Right atrium auricular region (tissue), 2 donors: ENCODE results near the gene AQP7. TPM values are rescaled to one million over a fixed set of nuclear protein-coding genes. Genes with fewer than 3 reads are reported as not detected.
A peak's percentile ranks its signal among the peaks of the same experiment; 100 is the strongest.

Source experiments
- DNase-seq: peaks from one replicate; pipeline ENCODE4 v3.0.0-alpha.2; 2019; ENCODE audit warnings: low spot score
- H3K27ac ChIP-seq, 2 donors: fragments of 200-600 bp; sonication (generic); 1 replicate in 1 of 2; 2 replicates in 1 of 2; pipeline ENCODE4 v1.5.1; 2016 to 2019
- H3K27me3 ChIP-seq, 2 donors: fragments of 200-600 bp; sonication (generic); one replicate each; pipeline versions ENCODE4 v1.5.1 to v1.6.0; 2017 to 2019
- H3K36me3 ChIP-seq: fragments of 200-600 bp; sonication (generic); one replicate; pipeline ENCODE4 v1.5.1; 2016
- H3K4me1 ChIP-seq, 2 donors: fragments of 200-600 bp; sonication (generic); one replicate each; pipeline versions ENCODE4 v1.5.1 to v1.6.0; 2017 to 2019
- H3K4me3 ChIP-seq, 2 donors: fragments of 200-600 bp; sonication (generic); 1 replicate in 1 of 2; 2 replicates in 1 of 2; pipeline ENCODE4 v1.5.1; 2017 to 2019; ENCODE audit warnings: mild to moderate bottlenecking in 1 of 2, moderate library complexity in 1 of 2
- H3K9me3 ChIP-seq, 2 donors: fragments of 200-600 bp; sonication (generic); one replicate each; pipeline ENCODE4 v1.5.1; 2019
- total RNA-seq, 2 donors: library from RNA; depleted of rRNA; stranded (reverse); fragments of >200 nt; gene quantifications; one replicate each; pipeline ENCODE4 v1.1.0, GENCODE V29; 2016
- TF ChIP-seq, protein P1 (sequence below), 2 donors: fragments of 200-600 bp; sonication (generic); IDR thresholded peaks; one replicate each; pipeline ENCODE4 v1.5.1; 2019; ENCODE audit warnings: antibody characterized with exemption in 2 of 2

The AQP7 gene
- total RNA-seq, 2 donors from 2014 or later = 58.4 to 74.9 TPM

- H3K27ac ChIP-seq = peak overlapping the region; percentile 24 to 63
- no peaks in the 10 kb centered on the region for H3K27me3 ChIP-seq
- H3K36me3 ChIP-seq = peaks cover 46% of the 10 kb centered on the region
- peaks cover 0 to 32% of the 10 kb centered on the region in 2 donors for H3K4me1 ChIP-seq
- H3K4me3 ChIP-seq = no peak overlapping the region
- no peaks in the 10 kb centered on the region for H3K9me3 ChIP-seq
- DNase-seq = no peak
- TF ChIP-seq, protein P1, sequence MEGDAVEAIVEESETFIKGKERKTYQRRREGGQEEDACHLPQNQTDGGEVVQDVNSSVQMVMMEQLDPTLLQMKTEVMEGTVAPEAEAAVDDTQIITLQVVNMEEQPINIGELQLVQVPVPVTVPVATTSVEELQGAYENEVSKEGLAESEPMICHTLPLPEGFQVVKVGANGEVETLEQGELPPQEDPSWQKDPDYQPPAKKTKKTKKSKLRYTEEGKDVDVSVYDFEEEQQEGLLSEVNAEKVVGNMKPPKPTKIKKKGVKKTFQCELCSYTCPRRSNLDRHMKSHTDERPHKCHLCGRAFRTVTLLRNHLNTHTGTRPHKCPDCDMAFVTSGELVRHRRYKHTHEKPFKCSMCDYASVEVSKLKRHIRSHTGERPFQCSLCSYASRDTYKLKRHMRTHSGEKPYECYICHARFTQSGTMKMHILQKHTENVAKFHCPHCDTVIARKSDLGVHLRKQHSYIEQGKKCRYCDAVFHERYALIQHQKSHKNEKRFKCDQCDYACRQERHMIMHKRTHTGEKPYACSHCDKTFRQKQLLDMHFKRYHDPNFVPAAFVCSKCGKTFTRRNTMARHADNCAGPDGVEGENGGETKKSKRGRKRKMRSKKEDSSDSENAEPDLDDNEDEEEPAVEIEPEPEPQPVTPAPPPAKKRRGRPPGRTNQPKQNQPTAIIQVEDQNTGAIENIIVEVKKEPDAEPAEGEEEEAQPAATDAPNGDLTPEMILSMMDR (IDR thresholded peaks at IDR 0.05) = no peak
These were observed 52.1 kb downstream of the AQP7 start for GRCh38 chr9:33350310-33350709.

DNA sequence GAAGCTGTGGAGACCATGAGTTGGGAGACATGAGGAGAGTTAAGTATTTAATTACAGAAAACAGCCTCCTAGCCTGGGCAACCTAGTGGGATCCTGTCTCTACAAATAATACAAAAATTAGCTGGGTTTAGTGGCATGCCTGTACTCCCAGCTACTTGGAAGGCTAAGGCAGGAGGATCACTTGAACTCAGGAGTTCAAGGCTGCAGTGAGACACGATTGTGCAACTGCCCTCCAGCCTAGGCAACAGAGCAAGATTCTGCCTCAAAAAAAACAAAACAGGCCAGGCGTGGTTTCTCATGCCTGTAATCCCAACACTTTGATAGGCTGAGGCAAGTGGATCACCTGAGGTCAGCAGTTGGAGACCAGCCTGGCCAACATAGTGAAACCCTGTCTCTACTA, 52.6 kb downstream of the AQP7 start:
- no peaks in the 10 kb centered on the region for H3K27me3 ChIP-seq
- DNase-seq = no peak
- TF ChIP-seq, protein P1 (IDR thresholded peaks at IDR 0.05) = no peak
- H3K4me1 ChIP-seq = peaks cover 0 to 28% of the 10 kb centered on the region in 2 donors
- peak overlapping the region; percentile 4 to 63 for H3K27ac ChIP-seq
- no peaks in the 10 kb centered on the region for H3K9me3 ChIP-seq
- H3K4me3 ChIP-seq = no peak overlapping the region
- peaks cover 51% of the 10 kb centered on the region for H3K36me3 ChIP-seq

- TF ChIP-seq, protein P1 (IDR thresholded peaks at IDR 0.05) = no peak
- DNase-seq = no peak
- H3K4me1 ChIP-seq = peaks cover 0 to 21% of the 10 kb centered on the region in 2 donors
- H3K27me3 ChIP-seq = no peaks in the 10 kb centered on the region
- no peak overlapping the region for H3K27ac ChIP-seq
- no peaks in the 10 kb centered on the region for H3K9me3 ChIP-seq
- no peak overlapping the region for H3K4me3 ChIP-seq
- peaks cover 52% of the 10 kb centered on the region for H3K36me3 ChIP-seq
These were observed 53.4 kb downstream of the AQP7 start for GRCh38 chr9:33348998-33349397.

GRCh38 chr9:33346564-33346963, 55.8 kb downstream of the AQP7 start:
- no peak overlapping the region for H3K27ac ChIP-seq
- peaks cover 74% of the 10 kb centered on the region for H3K36me3 ChIP-seq
- no peak overlapping the region for H3K4me3 ChIP-seq

GRCh38 chr9:33344145-33344544, 58.2 kb downstream of the AQP7 start:
- H3K9me3 ChIP-seq = peaks cover 0 to 3% of the 10 kb centered on the region in 2 donors
- H3K36me3 ChIP-seq = peaks cover 98% of the 10 kb centered on the region
- no peak for DNase-seq
- H3K27me3 ChIP-seq = no peaks in the 10 kb centered on the region
- no peaks in the 10 kb centered on the region for H3K4me1 ChIP-seq
- H3K4me3 ChIP-seq = no peak overlapping the region
- H3K27ac ChIP-seq = no peak overlapping the region
- TF ChIP-seq, protein P1 (IDR thresholded peaks at IDR 0.05) = no peak

More at GRCh38 chr9:33346564-33346963, 55.8 kb downstream of the AQP7 start:
- no peak for DNase-seq
- H3K27me3 ChIP-seq = no peaks in the 10 kb centered on the region
- TF ChIP-seq, protein P1 (IDR thresholded peaks at IDR 0.05) = no peak
- no peaks in the 10 kb centered on the region for H3K9me3 ChIP-seq
- H3K4me1 ChIP-seq = peaks cover 0 to 18% of the 10 kb centered on the region in 2 donors

DNA sequence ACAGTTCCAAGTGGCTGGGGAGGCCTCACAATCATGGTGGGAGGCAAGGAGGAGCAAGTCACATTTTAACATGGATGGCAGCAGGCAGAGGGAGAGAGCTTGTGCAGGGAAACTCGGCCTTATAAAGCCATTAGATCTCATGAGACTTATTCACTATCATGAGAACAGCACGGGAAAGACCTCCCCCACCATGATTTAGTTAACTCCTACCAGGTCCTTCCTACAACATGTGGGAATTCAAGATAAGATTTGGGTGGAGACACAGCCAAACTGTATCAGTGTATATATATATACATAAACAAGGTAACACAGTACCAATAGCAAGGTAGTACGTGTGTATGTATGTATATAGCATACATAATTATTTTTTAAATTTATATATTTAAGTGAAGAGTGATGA, 61.2 kb downstream of the AQP7 start:
- no peak for DNase-seq
- H3K27me3 ChIP-seq = no peaks in the 10 kb centered on the region
- peaks cover 0 to 3% of the 10 kb centered on the region in 2 donors for H3K9me3 ChIP-seq
- TF ChIP-seq, protein P1 (IDR thresholded peaks at IDR 0.05) = no peak
- no peak overlapping the region for H3K4me3 ChIP-seq
- no peaks in the 10 kb centered on the region for H3K4me1 ChIP-seq
- H3K27ac ChIP-seq = no peak overlapping the region
- H3K36me3 ChIP-seq = peaks cover 98% of the 10 kb centered on the region
